ENCODE measurements around the gene AGTPBP1. TPM values are rescaled to one million over a fixed set of nuclear protein-coding genes. Genes with fewer than 3 reads are reported as not detected.

Gene AGTPBP1
- total RNA-seq, 1 experiment from 2014 or later, result 14.0 TPM

DNA sequence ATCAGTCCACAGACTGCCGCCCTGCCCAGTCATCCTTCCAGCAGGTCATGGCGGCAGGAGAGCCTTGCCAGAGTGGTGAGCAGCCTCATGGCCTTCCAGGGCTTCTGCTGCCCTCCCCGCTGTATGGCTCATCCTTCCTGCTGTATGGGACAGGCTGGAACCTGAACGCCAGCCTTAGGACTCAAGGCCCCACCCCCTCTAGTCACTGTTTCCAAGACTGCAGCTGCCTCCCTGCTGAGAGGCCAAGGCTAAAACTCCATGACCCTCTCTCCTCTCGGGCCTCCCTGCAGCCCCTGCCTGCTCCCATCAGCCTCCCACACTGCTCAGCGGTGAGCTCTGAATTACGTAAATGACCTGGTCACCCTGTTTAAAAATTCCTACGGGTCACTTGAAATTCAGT is 227.5 kb downstream of the AGTPBP1 start:
- H3K27ac Mint-ChIP-seq (ENCODE audit: unreplicated experiment), result no peak overlapping the region
- no peak overlapping the region for H3K4me3 Mint-ChIP-seq (ENCODE audit: low read depth, unreplicated experiment)
- H3K27me3 Mint-ChIP-seq (ENCODE audit: unreplicated experiment), result peaks cover 23% of the 10 kb centered on the region
- DNase-seq, result no peak
- no TSS peak for BruUV-seq (replicated peaks)
- CTCF ChIA-PET, result no interaction called here
- no peaks in the 10 kb centered on the region for H3K36me3 Mint-ChIP-seq (ENCODE audit: insufficient read depth, unreplicated experiment)
- peaks cover 7% of the 10 kb centered on the region for H3K4me1 Mint-ChIP-seq (ENCODE audit: low read depth, unreplicated experiment)
- TF ChIP-seq, protein P1, sequence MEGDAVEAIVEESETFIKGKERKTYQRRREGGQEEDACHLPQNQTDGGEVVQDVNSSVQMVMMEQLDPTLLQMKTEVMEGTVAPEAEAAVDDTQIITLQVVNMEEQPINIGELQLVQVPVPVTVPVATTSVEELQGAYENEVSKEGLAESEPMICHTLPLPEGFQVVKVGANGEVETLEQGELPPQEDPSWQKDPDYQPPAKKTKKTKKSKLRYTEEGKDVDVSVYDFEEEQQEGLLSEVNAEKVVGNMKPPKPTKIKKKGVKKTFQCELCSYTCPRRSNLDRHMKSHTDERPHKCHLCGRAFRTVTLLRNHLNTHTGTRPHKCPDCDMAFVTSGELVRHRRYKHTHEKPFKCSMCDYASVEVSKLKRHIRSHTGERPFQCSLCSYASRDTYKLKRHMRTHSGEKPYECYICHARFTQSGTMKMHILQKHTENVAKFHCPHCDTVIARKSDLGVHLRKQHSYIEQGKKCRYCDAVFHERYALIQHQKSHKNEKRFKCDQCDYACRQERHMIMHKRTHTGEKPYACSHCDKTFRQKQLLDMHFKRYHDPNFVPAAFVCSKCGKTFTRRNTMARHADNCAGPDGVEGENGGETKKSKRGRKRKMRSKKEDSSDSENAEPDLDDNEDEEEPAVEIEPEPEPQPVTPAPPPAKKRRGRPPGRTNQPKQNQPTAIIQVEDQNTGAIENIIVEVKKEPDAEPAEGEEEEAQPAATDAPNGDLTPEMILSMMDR (IDR thresholded peaks at IDR 0.05; ENCODE audit: unreplicated experiment), result no peak
- H3K9me3 Mint-ChIP-seq (ENCODE audit: low read depth, unreplicated experiment), result no peaks in the 10 kb centered on the region
- intact Hi-C loops (cut with micrococcal nuclease; ENCODE audit: unreplicated experiment), result no loop called here

DNA sequence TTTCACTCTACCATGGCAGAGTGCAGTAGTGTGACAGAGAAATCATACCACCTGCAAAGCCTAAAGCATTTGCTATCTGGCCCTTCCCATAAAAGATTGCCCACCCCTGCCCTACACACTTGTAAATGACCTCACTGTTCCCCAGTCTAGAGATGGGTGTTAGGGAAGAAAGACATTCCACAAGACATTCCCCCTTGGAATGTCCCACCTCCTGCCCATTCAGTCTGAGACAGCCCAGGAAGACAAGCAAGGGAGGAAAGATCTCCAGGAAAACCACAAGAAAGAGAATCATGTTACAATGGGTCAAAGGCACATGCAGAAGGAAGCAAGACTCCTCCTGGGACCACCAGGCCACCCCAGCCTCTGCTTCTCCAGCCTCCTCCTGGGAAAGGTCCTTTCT is 230.0 kb downstream of the AGTPBP1 start:
- H3K27me3 Mint-ChIP-seq (ENCODE audit: unreplicated experiment), result peaks cover 48% of the 10 kb centered on the region
- no peak overlapping the region for H3K4me3 Mint-ChIP-seq (ENCODE audit: low read depth, unreplicated experiment)
- H3K4me1 Mint-ChIP-seq (ENCODE audit: low read depth, unreplicated experiment), result no peaks in the 10 kb centered on the region
- intact Hi-C loops (cut with micrococcal nuclease; ENCODE audit: unreplicated experiment), result no loop called here
- no TSS peak for BruUV-seq (replicated peaks)
- TF ChIP-seq, protein P1 (IDR thresholded peaks at IDR 0.05; ENCODE audit: unreplicated experiment), result no peak
- CTCF ChIA-PET, result no interaction called here
- H3K9me3 Mint-ChIP-seq (ENCODE audit: low read depth, unreplicated experiment), result no peaks in the 10 kb centered on the region
- no peak for DNase-seq
- no peaks in the 10 kb centered on the region for H3K36me3 Mint-ChIP-seq (ENCODE audit: insufficient read depth, unreplicated experiment)
- H3K27ac Mint-ChIP-seq (ENCODE audit: unreplicated experiment), result no peak overlapping the region

DNA sequence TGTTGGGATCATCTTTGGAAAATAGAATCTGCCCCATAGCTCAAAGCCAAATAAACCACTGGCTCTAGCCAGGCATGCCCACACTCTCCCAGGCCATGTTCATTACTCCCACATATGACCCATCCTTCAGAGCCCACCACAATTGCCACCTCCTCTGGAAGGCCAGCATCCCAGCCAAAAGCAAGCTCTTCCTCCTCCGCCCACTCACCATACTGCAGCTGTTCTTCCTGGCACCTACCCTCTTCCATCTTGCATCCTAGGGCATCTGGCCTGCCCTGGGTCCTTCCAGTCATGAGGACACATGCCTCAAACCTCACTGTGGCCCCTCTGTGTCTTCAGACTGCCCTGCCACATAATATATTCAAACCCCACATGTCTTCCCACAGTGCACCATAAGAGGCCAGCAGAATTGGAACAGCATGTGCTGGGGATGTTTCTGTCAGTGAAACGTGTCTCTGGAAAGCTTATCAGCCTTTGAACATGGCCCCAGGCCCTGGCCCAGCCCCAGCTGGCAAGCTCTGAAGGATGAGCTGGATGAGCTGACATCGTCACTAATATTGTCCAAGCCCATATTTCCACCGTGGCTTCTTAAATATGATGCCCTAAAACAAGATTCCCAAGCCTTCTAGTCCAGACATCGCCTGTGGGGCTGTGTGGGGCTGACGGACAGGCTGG is 230.8 kb downstream of the AGTPBP1 start:
- CTCF ChIA-PET, result no interaction called here
- H3K4me1 Mint-ChIP-seq (ENCODE audit: low read depth, unreplicated experiment), result no peaks in the 10 kb centered on the region
- H3K36me3 Mint-ChIP-seq (ENCODE audit: insufficient read depth, unreplicated experiment), result no peaks in the 10 kb centered on the region
- H3K9me3 Mint-ChIP-seq (ENCODE audit: low read depth, unreplicated experiment), result no peaks in the 10 kb centered on the region
- no peak overlapping the region for H3K4me3 Mint-ChIP-seq (ENCODE audit: low read depth, unreplicated experiment)
- no TSS peak for BruUV-seq (replicated peaks)
- TF ChIP-seq, protein P1 (IDR thresholded peaks at IDR 0.05; ENCODE audit: unreplicated experiment), result no peak
- peaks cover 50% of the 10 kb centered on the region for H3K27me3 Mint-ChIP-seq (ENCODE audit: unreplicated experiment)
- H3K27ac Mint-ChIP-seq (ENCODE audit: unreplicated experiment), result no peak overlapping the region
- intact Hi-C loops (cut with micrococcal nuclease; ENCODE audit: unreplicated experiment), result no loop called here
- DNase-seq, result no peak

DNA sequence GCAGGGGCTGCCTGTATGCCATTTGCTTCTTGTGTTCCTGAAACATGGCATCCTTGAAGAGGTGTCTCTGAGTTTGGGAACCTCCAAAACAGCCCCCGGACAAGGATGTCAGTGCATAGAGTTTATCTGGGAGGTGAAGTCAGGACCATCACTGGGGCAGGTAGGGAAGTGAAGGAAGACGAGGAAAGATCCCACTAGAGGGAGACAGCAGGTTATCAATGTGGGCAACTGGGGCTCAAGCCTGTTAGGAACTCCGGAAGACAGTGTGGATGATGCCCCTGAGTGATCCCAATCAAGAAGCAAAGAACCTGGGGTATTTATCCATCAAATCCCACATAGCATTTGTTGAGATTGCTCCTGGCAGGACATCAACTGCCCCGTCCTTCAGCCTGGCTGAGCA is 233.1 kb downstream of the AGTPBP1 start:
- Mint-ChIP-seq H3K36me3 (ENCODE audit: insufficient read depth, unreplicated experiment) (no peaks in the 10 kb centered on the region), H3K4me1 (ENCODE audit: low read depth, unreplicated experiment) (no peaks in the 10 kb centered on the region), H3K27ac (ENCODE audit: unreplicated experiment) (no peak overlapping the region), H3K4me3 (ENCODE audit: low read depth, unreplicated experiment) (no peak overlapping the region), H3K27me3 (ENCODE audit: unreplicated experiment) (peaks cover 50% of the 10 kb centered on the region), H3K9me3 (ENCODE audit: low read depth, unreplicated experiment) (no peaks in the 10 kb centered on the region)
- no peak for DNase-seq
- no TSS peak for BruUV-seq (replicated peaks)
- CTCF ChIA-PET, result interaction anchor here (0.6 to 1.2 kb wide), 2 partner anchors 33 to 102 kb away, joined by 3 to 4 read pairs; no protein-coding TSS in a partner anchor
- intact Hi-C loops (cut with micrococcal nuclease; ENCODE audit: unreplicated experiment), result no loop called here
- TF ChIP-seq, protein P1 (IDR thresholded peaks at IDR 0.05; ENCODE audit: unreplicated experiment), result no peak
